DMS79 (cell line): ENCODE results near the gene DOCK9.

Experiments
- DNase-seq: peaks from one replicate; lab custom pipeline; 2025; lab: John Stamatoyannopoulos, UW

The DOCK9 gene

GRCh38 chr13:98997738-98998641 lies 20.1 kb upstream of the DOCK9 start:
- peak; percentile 53 for DNase-seq

GRCh38 chr13:98997011-98997730 lies 19.3 kb upstream of the DOCK9 start:
- DNase-seq: no peak

GRCh38 chr13:98996046-98996445 lies 18.2 kb upstream of the DOCK9 start:
- DNase-seq: no peak

- no peak for DNase-seq
Measured at GRCh38 chr13:98994896-98995295, 17.0 kb upstream of the DOCK9 start.

GRCh38 chr13:98994080-98994479 lies 16.2 kb upstream of the DOCK9 start:
- DNase-seq: peak; percentile 83

- no peak for DNase-seq
Measured at GRCh38 chr13:98992355-98992754, 14.5 kb upstream of the DOCK9 start.

GRCh38 chr13:98990701-98991100 lies 12.8 kb upstream of the DOCK9 start:
- DNase-seq: no peak

- DNase-seq: no peak
Measured at GRCh38 chr13:98989469-98990235, 11.8 kb upstream of the DOCK9 start.

- DNase-seq: no peak
Measured at GRCh38 chr13:98988780-98989179, 10.9 kb upstream of the DOCK9 start.

- DNase-seq: no peak
Measured at GRCh38 chr13:98988277-98988676, 10.4 kb upstream of the DOCK9 start.

GRCh38 chr13:98987275-98987674 lies 9.4 kb upstream of the DOCK9 start:
- peak; percentile 38 for DNase-seq

GRCh38 chr13:98986226-98986846 lies 8.5 kb upstream of the DOCK9 start:
- DNase-seq: no peak

GRCh38 chr13:98985591-98985990 lies 7.7 kb upstream of the DOCK9 start:
- no peak for DNase-seq

GRCh38 chr13:98984983-98985382 lies 7.1 kb upstream of the DOCK9 start:
- DNase-seq: no peak

GRCh38 chr13:98984118-98984517 lies 6.3 kb upstream of the DOCK9 start:
- no peak for DNase-seq

GRCh38 chr13:98983182-98983581 lies 5.3 kb upstream of the DOCK9 start:
- DNase-seq: no peak

GRCh38 chr13:98981369-98982080 lies 3.7 kb upstream of the DOCK9 start:
- no peak for DNase-seq

GRCh38 chr13:98979012-98979660 lies 1.3 kb upstream of the DOCK9 start:
- peak; percentile 25 for DNase-seq

GRCh38 chr13:98978280-98978679 lies 416 bp upstream of the DOCK9 start:
- no peak for DNase-seq

GRCh38 chr13:98976941-98977340 lies 923 bp downstream of the DOCK9 start:
- no peak for DNase-seq

- no peak for DNase-seq
Measured at GRCh38 chr13:98976338-98976737, 1.5 kb downstream of the DOCK9 start.
